Peyer's patch (tissue), 4 donors: ENCODE results near the gene SPRED3. TPM values are rescaled to one million over a fixed set of nuclear protein-coding genes. Genes with fewer than 3 reads are reported as not detected.
A peak's percentile ranks its signal among the peaks of the same experiment; 100 is the strongest.
"Not testable (repeated sequence)": the region's sequence is repeated elsewhere in the genome, so short reads cannot be mapped to it uniquely, and the experiment has no call there.

Experiments
- DNase-seq, 3 donors: peaks; one replicate each; pipeline ENCODE4 v3.0.0-alpha.2; 2017 to 2019
- H3K27ac ChIP-seq, 4 donors: fragments of 200-600 bp; sonication (generic); one replicate each; pipeline ENCODE4 v1.5.1; 2016 to 2019
- H3K27me3 ChIP-seq, 2 donors: fragments of 200-600 bp; sonication (generic); one replicate each; pipeline ENCODE4 v1.5.1; 2019
- H3K36me3 ChIP-seq, 3 donors: fragments of 200-600 bp; sonication (generic); one replicate each; pipeline ENCODE4 v1.5.1; 2016 to 2019
- H3K4me1 ChIP-seq, 4 donors: fragments of 200-600 bp; sonication (generic); one replicate each; pipeline ENCODE4 v1.5.1; 2016 to 2019
- H3K4me3 ChIP-seq, 4 donors: fragments of 200-600 bp; sonication (generic); 1 replicate in 3 of 4; 2 replicates in 1 of 4; pipeline ENCODE4 v1.5.1; 2016 to 2019; ENCODE audit warnings: mild to moderate bottlenecking in 1 of 4
- H3K9me3 ChIP-seq, 4 donors: fragments of 200-600 bp; sonication (generic); one replicate each; pipeline ENCODE4 v1.5.1; 2016 to 2019; ENCODE audit warnings: mild to moderate bottlenecking in 1 of 4
- CTCF ChIP-seq, 6 experiments: fragments of 450-650 bp in 4 of 6; fragments of 200-600 bp in 2 of 6; sonication (generic) in 1 of 6; IDR thresholded peaks; one replicate each; pipeline ENCODE4 v1.5.1; 2017 to 2019; ENCODE audit warnings: antibody characterized with exemption in 6 of 6, mild to moderate bottlenecking in 3 of 6, moderate library complexity in 1 of 6
- POLR2A ChIP-seq, 2 donors: fragments of 450-650 bp; IDR thresholded peaks; one replicate each; pipeline ENCODE4 v1.5.1; 2017; ENCODE audit warnings: antibody characterized with exemption in 2 of 2, mild to moderate bottlenecking in 2 of 2, moderate library complexity in 2 of 2
- total RNA-seq, 4 donors: library from RNA; depleted of rRNA; stranded (reverse); fragments of >200 nt; gene quantifications; one replicate each; pipeline ENCODE4 v1.1.0, GENCODE V29; 2016

Gene SPRED3
- total RNA-seq, 4 donors from 2014 or later, result 0.88 to 5.9 (median 2.4) TPM; not detected in 1

DNA sequence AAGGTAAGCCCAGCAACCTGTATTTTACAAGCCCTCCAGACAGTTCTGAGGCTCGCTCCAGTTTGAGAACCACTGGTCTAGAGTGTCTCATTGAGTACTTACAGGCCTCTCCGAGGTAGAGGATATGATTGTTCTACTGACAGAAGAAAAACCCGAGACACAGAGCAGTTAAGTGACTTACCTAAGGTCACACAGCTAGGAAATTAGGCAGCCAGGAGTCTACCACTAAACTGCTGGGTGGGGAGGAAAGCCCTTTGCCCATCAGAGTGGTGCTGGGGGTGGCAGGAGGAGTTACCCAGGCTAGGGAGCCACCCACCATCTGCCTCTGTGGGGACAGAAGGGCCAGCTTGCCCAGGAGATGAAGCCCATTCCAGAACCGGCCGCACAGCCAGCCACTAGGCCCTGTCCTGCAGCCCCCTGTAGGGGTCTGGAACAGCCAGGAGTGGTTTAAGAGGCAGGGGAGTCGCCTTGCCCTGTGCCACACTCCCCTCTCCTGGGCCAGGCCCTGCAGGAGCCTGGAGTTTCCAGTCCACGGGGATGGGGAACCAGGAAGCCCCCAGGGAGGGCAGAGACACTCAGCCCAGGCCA lies 36.8 kb downstream of the SPRED3 start:
- H3K27ac ChIP-seq, result no peak overlapping the region
- peaks cover 0 to 10% (median 0%) of the 10 kb centered on the region in 4 donors for H3K4me1 ChIP-seq
- H3K36me3 ChIP-seq, result no peaks in the 10 kb centered on the region
- DNase-seq, result no peak
- H3K27me3 ChIP-seq, result no peaks in the 10 kb centered on the region
- no peaks in the 10 kb centered on the region for H3K9me3 ChIP-seq
- no peak for TF ChIP-seq POLR2A (IDR thresholded peaks at IDR 0.05)
- TF ChIP-seq CTCF (IDR thresholded peaks at IDR 0.05), result no peak
- H3K4me3 ChIP-seq, result peak overlapping the region in 1 of 4 donors; percentile 34

- DNase-seq, result peak in 2 of 3 donors; percentile 44 to 58
- H3K4me1 ChIP-seq, result peaks cover 0 to 10% (median 0%) of the 10 kb centered on the region in 4 donors
- H3K27ac ChIP-seq, result no peak within 1 kb of the TSS
- H3K27me3 ChIP-seq, result no peaks in the 10 kb centered on the region
- no peaks in the 10 kb centered on the region for H3K36me3 ChIP-seq
- no peaks in the 10 kb centered on the region for H3K9me3 ChIP-seq
- H3K4me3 ChIP-seq, result peak within 1 kb of the TSS in 1 of 4 donors; percentile 34
- TF ChIP-seq CTCF (IDR thresholded peaks at IDR 0.05) (no peak), POLR2A (IDR thresholded peaks at IDR 0.05) (no peak)
Measured at GRCh38 chr19:38425810-38426466, 37.4 kb downstream of the SPRED3 start, which contains the start of gene RASGRP4. TSS of gene RASGRP4 (minus strand) at chr19:38426219. CDS start at chr19:38426091, 128 bp downstream.

DNA sequence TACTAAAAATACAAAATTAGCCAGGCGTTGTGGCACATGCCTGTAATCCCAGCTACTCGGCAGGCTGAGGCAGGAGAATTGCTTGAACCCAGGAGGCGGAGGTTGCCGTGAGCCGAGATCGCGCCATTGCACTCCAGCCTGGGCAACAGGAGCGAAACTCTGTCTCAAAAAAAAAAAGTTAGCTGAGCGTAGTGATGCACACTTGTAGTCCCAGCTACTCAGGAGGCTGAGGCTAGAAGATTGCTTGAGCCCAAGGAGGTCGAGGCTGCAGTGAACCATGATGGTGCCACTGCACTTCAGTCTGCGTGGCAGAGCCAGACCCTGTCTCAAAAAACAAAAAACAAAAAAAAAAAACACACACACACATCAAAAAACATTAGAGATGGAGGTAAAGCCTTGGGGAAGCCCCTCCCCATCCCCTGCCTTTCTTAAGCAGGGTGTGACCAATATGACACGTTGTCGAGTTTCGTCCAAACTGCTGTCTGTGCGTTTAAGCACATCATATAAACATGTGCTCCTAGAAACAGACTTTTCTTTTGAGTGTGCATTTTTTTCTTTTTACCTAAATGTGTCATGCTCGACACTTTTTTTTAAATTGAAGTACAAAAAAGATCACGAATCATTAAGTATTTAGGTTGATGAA lies 38.7 kb downstream of the SPRED3 start:
- H3K36me3 ChIP-seq, H3K4me3 ChIP-seq, H3K27ac ChIP-seq, H3K9me3 ChIP-seq, H3K4me1 ChIP-seq, H3K27me3 ChIP-seq, DNase-seq: not testable (repeated sequence)

DNA sequence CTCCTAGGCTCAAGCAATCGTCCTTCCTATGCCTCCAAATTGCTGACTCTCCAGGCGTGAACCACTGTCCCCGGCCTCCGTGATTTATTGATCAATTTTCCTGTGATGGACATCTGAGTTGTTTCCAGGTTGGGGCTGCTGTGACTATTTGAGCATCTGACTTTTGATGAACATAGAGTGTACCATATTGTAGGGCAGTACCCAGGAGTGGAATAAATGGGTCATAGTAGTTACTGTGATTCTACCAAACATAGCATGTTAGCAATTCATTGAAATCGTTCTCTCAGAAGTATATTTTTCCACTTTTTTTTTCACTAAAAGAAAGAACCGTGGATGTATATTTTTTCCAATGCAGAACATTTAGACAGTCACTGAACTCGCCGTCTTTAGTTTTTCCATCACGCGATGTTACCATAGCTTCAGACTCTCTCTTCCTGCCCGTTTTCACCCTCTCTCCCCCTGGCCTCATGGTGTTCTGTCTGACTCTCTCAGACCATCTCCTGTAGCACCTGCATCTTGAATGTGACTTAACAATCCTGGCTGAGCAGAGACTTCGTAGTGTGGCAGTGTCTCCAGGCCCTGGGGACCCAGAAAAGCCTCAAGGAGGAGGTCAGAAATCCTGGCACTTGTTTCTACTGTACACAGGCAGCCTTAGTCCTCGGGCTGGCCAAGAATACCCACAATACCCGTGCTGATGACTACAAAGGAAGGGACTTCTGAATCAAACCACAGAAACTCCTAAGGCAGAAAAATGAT lies 40.7 kb downstream of the SPRED3 start:
- Histone ChIP-seq H3K27me3 (peaks cover 0 to 9% of the 10 kb centered on the region in 2 donors), H3K4me3 (no peak overlapping the region), H3K4me1 (peaks cover 0 to 10% (median 0%) of the 10 kb centered on the region in 4 donors), H3K9me3 (no peaks in the 10 kb centered on the region), H3K27ac (no peak overlapping the region), H3K36me3 (no peaks in the 10 kb centered on the region)
- DNase-seq, result no peak
- TF ChIP-seq POLR2A (IDR thresholded peaks at IDR 0.05), result no peak
- TF ChIP-seq CTCF (IDR thresholded peaks at IDR 0.05), result no peak

DNA sequence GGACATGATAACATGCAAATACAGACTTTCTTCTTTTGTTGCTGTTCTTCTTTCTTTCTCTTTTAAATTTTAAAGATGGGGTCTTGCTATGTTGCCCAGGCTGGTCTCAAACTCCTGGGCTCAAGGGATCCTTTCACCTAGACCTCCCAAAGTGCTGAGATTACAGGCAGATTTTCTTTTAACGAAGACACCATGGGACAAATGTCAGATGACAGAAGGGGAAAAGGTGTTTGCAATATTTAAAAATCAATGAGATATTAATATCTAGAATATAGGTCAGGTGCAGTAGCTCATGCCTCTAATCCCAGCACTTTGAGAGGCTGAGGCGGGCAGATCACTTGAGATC lies 41.3 kb downstream of the SPRED3 start:
- H3K9me3 ChIP-seq, result no peaks in the 10 kb centered on the region
- no peaks in the 10 kb centered on the region for H3K36me3 ChIP-seq
- peaks cover 0 to 10% (median 0%) of the 10 kb centered on the region in 4 donors for H3K4me1 ChIP-seq
- H3K27me3 ChIP-seq, result peaks cover 0 to 13% of the 10 kb centered on the region in 2 donors
- no peak overlapping the region for H3K27ac ChIP-seq
- TF ChIP-seq POLR2A (IDR thresholded peaks at IDR 0.05) (no peak), CTCF (IDR thresholded peaks at IDR 0.05) (no peak)
- H3K4me3 ChIP-seq, result no peak overlapping the region
- no peak for DNase-seq
